GM06990 (cell line): Measurements from ENCODE around the gene GRIK3.

Experiments used
- DNase-seq: peaks from one replicate; pipeline ENCODE4 v3.0.0-alpha.2; 2011; ENCODE audit not compliant: insufficient read length; ENCODE audit errors: extremely low read depth
- H3K27me3 ChIP-seq: replicated peaks from 2 replicates; pipeline ENCODE4 v1.6.0; 2011; ENCODE audit warnings: low read length; ENCODE audit not compliant: control insufficient read depth, insufficient read depth
- H3K36me3 ChIP-seq: 2 replicates; pipeline ENCODE4 v1.5.1; 2011; ENCODE audit warnings: low read length; ENCODE audit not compliant: control insufficient read depth, insufficient read depth
- H3K4me3 ChIP-seq: replicated peaks from 2 replicates; pipeline ENCODE4 v1.5.1; 2011; ENCODE audit warnings: low read depth, mild to moderate bottlenecking, control low read depth, low read length
- TF ChIP-seq, protein P1 (sequence below): IDR thresholded peaks from 2 replicates; pipeline ENCODE4 v1.5.1; 2011; ENCODE audit warnings: low read length, control low read depth, mild to moderate bottlenecking, inconsistent platforms; ENCODE audit not compliant: insufficient read depth, poor library complexity, severe bottlenecking

GRIK3 gene

DNA sequence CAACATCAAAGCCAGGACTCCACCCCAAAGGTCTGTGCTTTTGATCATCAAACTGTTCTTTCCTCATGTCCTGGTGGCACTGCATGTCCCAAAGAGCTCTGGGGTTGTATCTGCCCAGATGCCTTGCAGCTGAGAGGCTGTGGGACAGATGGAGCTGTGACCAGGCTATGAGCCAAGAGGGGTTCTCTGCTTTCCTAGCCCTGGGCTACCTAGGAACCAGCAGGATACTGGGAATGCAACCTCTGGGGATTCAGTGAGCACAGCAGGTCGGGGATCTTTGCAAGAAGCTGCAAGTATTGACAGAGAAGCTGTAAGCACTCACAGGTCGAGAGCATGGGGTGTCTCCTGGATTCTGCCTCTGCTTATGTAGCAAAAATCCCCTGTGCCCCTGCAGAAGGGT lies 186.6 kb downstream of the GRIK3 start:
- Histone ChIP-seq H3K27me3 (peaks cover 2% of the 10 kb centered on the region), H3K4me3 (no peak overlapping the region), H3K36me3 (no peaks in the 10 kb centered on the region)
- no peak for DNase-seq
- TF ChIP-seq, protein P1, sequence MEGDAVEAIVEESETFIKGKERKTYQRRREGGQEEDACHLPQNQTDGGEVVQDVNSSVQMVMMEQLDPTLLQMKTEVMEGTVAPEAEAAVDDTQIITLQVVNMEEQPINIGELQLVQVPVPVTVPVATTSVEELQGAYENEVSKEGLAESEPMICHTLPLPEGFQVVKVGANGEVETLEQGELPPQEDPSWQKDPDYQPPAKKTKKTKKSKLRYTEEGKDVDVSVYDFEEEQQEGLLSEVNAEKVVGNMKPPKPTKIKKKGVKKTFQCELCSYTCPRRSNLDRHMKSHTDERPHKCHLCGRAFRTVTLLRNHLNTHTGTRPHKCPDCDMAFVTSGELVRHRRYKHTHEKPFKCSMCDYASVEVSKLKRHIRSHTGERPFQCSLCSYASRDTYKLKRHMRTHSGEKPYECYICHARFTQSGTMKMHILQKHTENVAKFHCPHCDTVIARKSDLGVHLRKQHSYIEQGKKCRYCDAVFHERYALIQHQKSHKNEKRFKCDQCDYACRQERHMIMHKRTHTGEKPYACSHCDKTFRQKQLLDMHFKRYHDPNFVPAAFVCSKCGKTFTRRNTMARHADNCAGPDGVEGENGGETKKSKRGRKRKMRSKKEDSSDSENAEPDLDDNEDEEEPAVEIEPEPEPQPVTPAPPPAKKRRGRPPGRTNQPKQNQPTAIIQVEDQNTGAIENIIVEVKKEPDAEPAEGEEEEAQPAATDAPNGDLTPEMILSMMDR = no peak

DNA sequence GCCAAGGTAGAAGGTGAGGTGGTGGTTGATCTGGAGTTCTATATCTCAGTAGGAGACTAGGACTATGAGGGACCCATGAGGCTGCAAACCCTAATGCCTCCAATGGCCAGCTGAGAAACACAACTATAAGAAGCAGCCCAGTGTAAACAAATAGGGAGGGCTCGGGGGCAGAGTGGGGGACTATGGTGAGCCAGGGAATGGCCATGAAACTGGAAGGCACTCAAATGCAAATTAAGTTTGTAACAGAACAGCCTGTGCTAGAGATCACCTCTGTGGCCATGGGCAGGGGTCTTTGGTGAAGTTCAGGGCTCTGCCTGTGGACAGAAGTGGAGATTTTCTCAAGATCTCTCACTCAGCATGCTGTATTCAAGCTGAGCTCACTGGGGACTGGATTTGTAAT lies 187.1 kb downstream of the GRIK3 start:
- TF ChIP-seq, protein P1 = no peak
- DNase-seq = no peak
- Histone ChIP-seq H3K4me3 (no peak overlapping the region), H3K27me3 (peaks cover 1% of the 10 kb centered on the region), H3K36me3 (no peaks in the 10 kb centered on the region)

DNA sequence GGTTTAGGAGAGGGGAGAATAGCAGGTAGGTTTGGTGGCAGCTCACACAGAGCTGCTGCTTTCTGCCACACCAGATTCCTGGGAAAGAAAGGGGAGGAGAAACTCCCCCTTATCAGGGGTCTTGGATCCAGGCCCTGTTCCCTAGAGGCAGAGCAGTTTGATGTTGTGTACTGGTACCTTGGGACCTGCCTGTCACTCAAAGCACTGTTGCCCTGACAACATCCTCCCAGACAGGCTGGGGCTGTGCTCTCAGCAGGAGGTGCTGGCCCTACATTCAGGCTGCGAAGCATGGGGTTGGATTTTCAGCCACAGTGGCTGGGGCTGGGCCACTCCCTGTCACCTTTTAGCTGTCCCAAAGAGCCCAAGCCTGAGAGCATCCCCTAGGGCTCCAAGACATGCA lies 188.0 kb downstream of the GRIK3 start:
- H3K4me3 ChIP-seq = no peak overlapping the region
- TF ChIP-seq, protein P1 = no peak
- DNase-seq = no peak
- peaks cover 1% of the 10 kb centered on the region for H3K27me3 ChIP-seq
- H3K36me3 ChIP-seq = no peaks in the 10 kb centered on the region

DNA sequence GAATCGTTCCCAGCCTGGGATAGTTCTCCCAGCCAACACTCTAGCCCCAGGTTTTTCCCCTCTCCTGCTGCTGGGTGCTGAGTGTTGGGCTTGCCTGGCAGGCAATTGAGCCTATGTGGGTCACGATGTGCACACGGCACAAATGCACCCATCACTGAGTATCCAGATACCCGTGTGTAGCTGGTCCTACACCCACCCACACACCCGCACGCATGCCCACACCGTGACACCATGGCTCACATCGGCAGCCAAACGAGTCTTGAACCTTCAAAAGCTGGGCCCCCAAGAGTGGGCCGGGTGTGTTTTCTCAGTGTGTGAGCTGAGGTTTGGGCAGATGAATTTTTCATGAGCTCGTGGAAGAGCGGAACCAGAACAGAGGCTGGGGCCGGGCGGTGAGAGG lies 188.5 kb downstream of the GRIK3 start:
- peaks cover 1% of the 10 kb centered on the region for H3K27me3 ChIP-seq

DNA sequence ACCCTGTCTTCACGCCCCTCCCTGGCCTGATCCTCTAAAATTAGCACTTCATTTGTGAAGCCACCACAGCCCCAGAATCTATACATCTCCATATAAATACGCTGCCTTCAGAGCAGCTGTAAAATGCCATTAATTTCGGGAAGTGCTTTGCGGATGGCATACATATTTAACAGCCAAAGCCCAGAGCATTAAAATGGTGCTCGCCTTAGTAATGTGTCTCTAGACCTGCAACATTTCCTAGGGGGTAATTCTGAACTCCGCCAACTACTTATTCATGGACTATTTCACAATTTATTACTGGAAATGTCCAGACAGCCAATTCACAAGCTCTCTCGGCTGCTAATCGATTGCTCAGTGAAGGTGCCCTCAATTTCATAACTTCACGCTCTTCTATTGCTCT lies 189.4 kb downstream of the GRIK3 start:
- TF ChIP-seq, protein P1 = no peak
- Histone ChIP-seq H3K36me3 (no peaks in the 10 kb centered on the region), H3K27me3 (peaks cover 1% of the 10 kb centered on the region), H3K4me3 (no peak overlapping the region)
- DNase-seq = no peak

More for the DNA sequence above, 188.5 kb downstream of the GRIK3 start:
- Histone ChIP-seq H3K4me3 (no peak overlapping the region), H3K36me3 (no peaks in the 10 kb centered on the region)
- TF ChIP-seq, protein P1 = no peak
- no peak for DNase-seq

DNA sequence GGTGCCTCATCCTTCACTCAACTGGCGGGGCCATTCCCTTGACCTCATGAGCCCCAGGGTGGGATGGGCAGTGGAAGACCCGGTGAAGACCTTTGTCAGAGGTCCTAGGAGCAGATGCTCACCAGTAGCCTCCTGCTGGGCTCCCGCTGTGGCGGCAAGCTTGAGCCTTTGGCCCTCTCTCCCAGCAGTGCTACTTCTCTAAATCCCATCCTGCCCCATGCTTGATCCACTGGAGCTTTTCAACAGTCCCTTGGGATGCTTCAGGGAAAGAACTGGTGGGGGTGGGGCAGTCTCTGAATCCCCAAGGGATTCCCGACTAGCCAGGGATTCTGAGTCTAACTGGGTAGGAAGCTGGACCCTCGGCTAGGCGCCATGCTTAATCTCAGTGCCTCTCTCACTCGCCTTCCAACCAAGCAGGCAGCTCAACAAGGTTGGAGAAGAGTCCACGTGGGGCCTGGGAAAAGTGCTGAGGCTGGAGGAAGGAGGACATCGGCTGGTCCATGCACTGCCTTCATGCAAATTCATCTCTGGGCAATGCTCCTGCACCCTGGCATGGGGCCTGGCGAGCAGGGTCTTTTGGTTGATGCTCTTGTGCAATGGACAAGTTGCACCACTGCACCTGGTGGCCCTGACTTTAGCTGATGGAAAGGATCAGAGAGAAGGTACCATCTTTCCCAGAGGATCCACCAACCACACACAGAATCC lies 190.3 kb downstream of the GRIK3 start:
- Histone ChIP-seq H3K36me3 (no peaks in the 10 kb centered on the region), H3K4me3 (no peak overlapping the region), H3K27me3 (peaks cover 1% of the 10 kb centered on the region)
- TF ChIP-seq, protein P1 = no peak
- no peak for DNase-seq
